Endothelial cell of umbilical vein (primary cell): Measurements from ENCODE around the gene FREM1. TPM values are rescaled to one million over a fixed set of nuclear protein-coding genes. Genes with fewer than 3 reads are reported as not detected.

Experiments used
- BruUV-seq: library from RNA; stranded (reverse); fragments of 400-500 nt; replicated peaks from 2 replicates; lab custom pipeline; 2021; lab: Mats Ljungman, UMichigan
- CTCF ChIA-PET: fragments of 300-600, 350-600 bp; sonication (Branson Sonifier 250); formaldehyde crosslinking; loops from one replicate; lab custom pipeline; 2021; ENCODE audit warnings: antibody characterized with exemption, inconsistent platforms; lab: Charles Lee
- POLR2A ChIA-PET: fragments of 300-600, 350-600 bp; sonication (Branson Sonifier 250); formaldehyde crosslinking; loops from one replicate; lab custom pipeline; 2021; ENCODE audit warnings: antibody characterized with exemption, inconsistent platforms; lab: Charles Lee
- DNase-seq: peaks from one replicate; pipeline ENCODE4 v3.0.0-alpha.2; 2011; ENCODE audit warnings: low read depth, low spot score
- FAIRE-seq: peaks from 2 replicates; lab custom pipeline; 2011; peaks lifted over from hg19 to GRCh38; lab: Jason Lieb, UNC
- H2AFZ ChIP-seq: 2 replicates; pipeline ENCODE4 v1.6.0; 2012; ENCODE audit warnings: low read depth, low read length, control low read depth, inconsistent platforms
- H3K27ac ChIP-seq: 2 replicates; pipeline ENCODE4 v1.5.1; 2011; ENCODE audit warnings: low read depth, mild to moderate bottlenecking, control low read depth, low read length, moderate library complexity; ENCODE audit not compliant: insufficient read depth
- H3K27me3 ChIP-seq, 2 experiments: 2 replicates each; pipeline versions ENCODE4 v1.6.0 to v1.6.1; 2011; ENCODE audit warnings: low read length in 2 of 2, mixed read lengths in 1 of 2; ENCODE audit not compliant: control insufficient read depth in 2 of 2, insufficient read depth in 2 of 2
- H3K36me3 ChIP-seq, 2 experiments: 2 replicates in 1 of 2; 3 replicates in 1 of 2; pipeline ENCODE4 v1.5.1; 2011; ENCODE audit warnings: low read length in 2 of 2, mild to moderate bottlenecking in 1 of 2, moderate library complexity in 1 of 2; ENCODE audit not compliant: control insufficient read depth in 2 of 2, insufficient read depth in 2 of 2; ENCODE audit errors: extremely low read depth in 1 of 2
- H3K4me1 ChIP-seq: 3 replicates; pipeline ENCODE4 v1.5.1; 2011; ENCODE audit warnings: mild to moderate bottlenecking, low read length; ENCODE audit not compliant: control insufficient read depth, insufficient read depth; ENCODE audit errors: extremely low read depth
- H3K4me2 ChIP-seq: 2 replicates; pipeline ENCODE4 v1.6.1; 2011; ENCODE audit warnings: low read length, control low read depth, mixed read lengths; ENCODE audit not compliant: insufficient read depth
- H3K4me3 ChIP-seq, 3 experiments: fragments of 200-600 bp in 1 of 3; sonication (generic), shearing (Covaris generic) in 1 of 3; replicated peaks in 1 of 3; 2 replicates each; pipeline ENCODE4 v1.5.1; 2011 to 2016; ENCODE audit warnings: control low read depth in 3 of 3, low read length in 3 of 3, mild to moderate bottlenecking in 2 of 3, inconsistent platforms in 1 of 3, low read depth in 1 of 3, moderate library complexity in 1 of 3; ENCODE audit not compliant: insufficient read depth in 1 of 3
- H3K79me2 ChIP-seq: 2 replicates; pipeline ENCODE4 v1.6.0; 2012; ENCODE audit warnings: low read length, inconsistent platforms; ENCODE audit not compliant: control insufficient read depth, insufficient read depth
- H3K9ac ChIP-seq: replicated peaks from 2 replicates; pipeline ENCODE3; 2011; ENCODE audit warnings: low read length, control low read depth; ENCODE audit not compliant: insufficient read depth; ENCODE audit errors: extremely low read depth
- H3K9me1 ChIP-seq: replicated peaks from 3 replicates; pipeline ENCODE4 v1.6.0; 2011; ENCODE audit warnings: mild to moderate bottlenecking, low read length; ENCODE audit not compliant: control insufficient read depth, insufficient read depth; ENCODE audit errors: extremely low read depth
- H3K9me3 ChIP-seq: replicated peaks from 2 replicates; pipeline ENCODE4 v1.5.1; 2012; ENCODE audit warnings: low read length, inconsistent platforms; ENCODE audit not compliant: control insufficient read depth, insufficient read depth
- H4K20me1 ChIP-seq: replicated peaks from 2 replicates; pipeline ENCODE3; 2011; ENCODE audit warnings: mild to moderate bottlenecking, low read length; ENCODE audit not compliant: control insufficient read depth, insufficient read depth; ENCODE audit errors: extremely low read depth
- EZH2 ChIP-seq: IDR thresholded peaks from 2 replicates; pipeline ENCODE4 v1.6.1; 2012; ENCODE audit warnings: borderline replicate concordance, low read depth, mild to moderate bottlenecking, moderate library complexity, low read length, inconsistent platforms; ENCODE audit not compliant: severe bottlenecking
- FOS ChIP-seq: IDR thresholded peaks from 2 replicates; pipeline ENCODE4 v1.6.1; 2011; ENCODE audit warnings: mild to moderate bottlenecking, low read length, moderate library complexity, borderline replicate concordance; ENCODE audit not compliant: insufficient read depth
- GATA2 ChIP-seq: IDR thresholded peaks from 2 replicates; pipeline ENCODE4 v1.7.0; 2011; ENCODE audit warnings: low read depth, mild to moderate bottlenecking, moderate library complexity, mixed read lengths, low read length; ENCODE audit not compliant: insufficient read length, insufficient read depth
- JUN ChIP-seq: IDR thresholded peaks from 2 replicates; pipeline ENCODE4 v1.6.1; 2011; ENCODE audit warnings: borderline replicate concordance, low read depth; ENCODE audit not compliant: insufficient read length, insufficient read depth
- MYC ChIP-seq: IDR thresholded peaks from one replicate; pipeline ENCODE4 v1.6.1; 2011; ENCODE audit warnings: mild to moderate bottlenecking, low read depth, low read length
- POLR2A ChIP-seq: IDR thresholded peaks from 2 replicates; pipeline ENCODE4 v1.6.1; 2012; ENCODE audit warnings: low read depth, mild to moderate bottlenecking, control low read depth, low read length
- POLR2AphosphoS5 ChIP-seq: IDR thresholded peaks from 2 replicates; pipeline ENCODE4 v1.6.1; 2012; ENCODE audit warnings: low read depth, mild to moderate bottlenecking, control low read depth, low read length, moderate library complexity; ENCODE audit not compliant: insufficient read depth
- dilution Hi-C: fragments of 300-500 bp; cut with MboI; formaldehyde crosslinking; loops from one replicate; pipeline ENCODE4 v1.15.0; 2019; ENCODE audit warnings: low sequenced_read_pairs; ENCODE audit not compliant: extremely low pct_ligation_motif_present
- intact Hi-C: fragments of 100-400 bp; cut with micrococcal nuclease; formaldehyde crosslinking; loops from one replicate; pipeline ENCODE4 v1.10.0; 2022
- polyA plus RNA-seq, 4 experiments: library from polyadenylated mRNA; depleted of rRNA in 3 of 4; stranded (reverse) in 3 of 4; unstranded in 1 of 4; fragments of >200 nt; gene quantifications; 2 replicates each; pipeline versions ENCODE4 v1.2.1 to v1.2.3, GENCODE V29; 2011 to 2012; ENCODE audit warnings: missing spikeins in 1 of 4
- total RNA-seq: library from RNA; stranded (reverse); gene quantifications from 2 replicates; pipeline ENCODE4 v1.2.3, GENCODE V29; 2021
- TF ChIP-seq, protein P1 (sequence below), 2 donors: IDR thresholded peaks; 1 replicate in 1 of 2; 2 replicates in 1 of 2; pipeline ENCODE4 v1.5.1; 2011; ENCODE audit warnings: low read length in 2 of 2, mild to moderate bottlenecking in 2 of 2, moderate library complexity in 2 of 2, control low read depth in 1 of 2, inconsistent platforms in 1 of 2, low read depth in 1 of 2; ENCODE audit not compliant: insufficient read depth in 1 of 2; ENCODE audit errors: extremely low read depth in 1 of 2
- TF ChIP-seq, protein P2 (sequence below): IDR thresholded peaks from 2 replicates; pipeline ENCODE4 v1.6.1; 2011; ENCODE audit not compliant: insufficient read depth, insufficient read length

The FREM1 gene
- total and polyA plus RNA-seq, 2 donors (not counting 3 experiments of a cell fraction or from before 2014, with no cell fraction given): 0.10 to 0.29 TPM

GRCh38 chr9:14849296-14849695 is 60.9 kb downstream of the FREM1 start:
- H3K9me1 ChIP-seq: no peaks in the 10 kb centered on the region
- H2AFZ ChIP-seq: no peak overlapping the region
- POLR2A ChIA-PET: no interaction called here
- H4K20me1 ChIP-seq: no peaks in the 10 kb centered on the region
- no peaks in the 10 kb centered on the region for H3K79me2 ChIP-seq
- no peak for TF ChIP-seq FOS
- no peak for TF ChIP-seq GATA2
- TF ChIP-seq, protein P1, sequence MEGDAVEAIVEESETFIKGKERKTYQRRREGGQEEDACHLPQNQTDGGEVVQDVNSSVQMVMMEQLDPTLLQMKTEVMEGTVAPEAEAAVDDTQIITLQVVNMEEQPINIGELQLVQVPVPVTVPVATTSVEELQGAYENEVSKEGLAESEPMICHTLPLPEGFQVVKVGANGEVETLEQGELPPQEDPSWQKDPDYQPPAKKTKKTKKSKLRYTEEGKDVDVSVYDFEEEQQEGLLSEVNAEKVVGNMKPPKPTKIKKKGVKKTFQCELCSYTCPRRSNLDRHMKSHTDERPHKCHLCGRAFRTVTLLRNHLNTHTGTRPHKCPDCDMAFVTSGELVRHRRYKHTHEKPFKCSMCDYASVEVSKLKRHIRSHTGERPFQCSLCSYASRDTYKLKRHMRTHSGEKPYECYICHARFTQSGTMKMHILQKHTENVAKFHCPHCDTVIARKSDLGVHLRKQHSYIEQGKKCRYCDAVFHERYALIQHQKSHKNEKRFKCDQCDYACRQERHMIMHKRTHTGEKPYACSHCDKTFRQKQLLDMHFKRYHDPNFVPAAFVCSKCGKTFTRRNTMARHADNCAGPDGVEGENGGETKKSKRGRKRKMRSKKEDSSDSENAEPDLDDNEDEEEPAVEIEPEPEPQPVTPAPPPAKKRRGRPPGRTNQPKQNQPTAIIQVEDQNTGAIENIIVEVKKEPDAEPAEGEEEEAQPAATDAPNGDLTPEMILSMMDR (IDR thresholded peaks at IDR 0.05; ENCODE audit: extremely low read depth in 1 of 2, insufficient read depth in 1 of 2, low read depth in 1 of 2, low read length in 2 of 2): no peak
- no peak for TF ChIP-seq EZH2
- TF ChIP-seq JUN: no peak
- no peak for TF ChIP-seq POLR2A
- TF ChIP-seq, protein P2, sequence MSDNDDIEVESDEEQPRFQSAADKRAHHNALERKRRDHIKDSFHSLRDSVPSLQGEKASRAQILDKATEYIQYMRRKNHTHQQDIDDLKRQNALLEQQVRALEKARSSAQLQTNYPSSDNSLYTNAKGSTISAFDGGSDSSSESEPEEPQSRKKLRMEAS: no peak
- TF ChIP-seq MYC: no peak
- no peak for TF ChIP-seq POLR2AphosphoS5
- CTCF ChIA-PET: no interaction called here
- FAIRE-seq (no peak), DNase-seq (no peak)
- H3K9ac ChIP-seq: no peak overlapping the region
- peaks cover 6 to 15% of the 10 kb centered on the region in 2 experiments for H3K27me3 ChIP-seq
- H3K4me2 ChIP-seq: no peak overlapping the region
- no peaks in the 10 kb centered on the region for H3K9me3 ChIP-seq
- intact Hi-C loops: loop anchor here (5.0 kb wide), 1 partner anchor 232 kb away; no protein-coding TSS in a partner anchor
- BruUV-seq: no TSS peak
- no peaks in the 10 kb centered on the region for H3K36me3 ChIP-seq
- no peaks in the 10 kb centered on the region for H3K4me1 ChIP-seq
- dilution Hi-C loops: no loop called here
- no peak overlapping the region for H3K4me3 ChIP-seq
- H3K27ac ChIP-seq: no peak overlapping the region
